AG10803 (cell line): ENCODE measurements around the gene TFB2M.

Experiments
- DNase-seq: peaks from one replicate; pipeline ENCODE4 v3.0.0; 2010; ENCODE audit warnings: low read depth
- H3K4me3 ChIP-seq: 2 replicates; pipeline ENCODE4 v1.5.1; 2011; ENCODE audit warnings: mild to moderate bottlenecking, low read length, control low read depth
- TF ChIP-seq, protein P1 (sequence below): conservative IDR thresholded peaks from 2 replicates; pipeline ENCODE4 v1.5.1; 2011; ENCODE audit warnings: mild to moderate bottlenecking, low read length, control low read depth, inconsistent platforms

Gene TFB2M

DNA sequence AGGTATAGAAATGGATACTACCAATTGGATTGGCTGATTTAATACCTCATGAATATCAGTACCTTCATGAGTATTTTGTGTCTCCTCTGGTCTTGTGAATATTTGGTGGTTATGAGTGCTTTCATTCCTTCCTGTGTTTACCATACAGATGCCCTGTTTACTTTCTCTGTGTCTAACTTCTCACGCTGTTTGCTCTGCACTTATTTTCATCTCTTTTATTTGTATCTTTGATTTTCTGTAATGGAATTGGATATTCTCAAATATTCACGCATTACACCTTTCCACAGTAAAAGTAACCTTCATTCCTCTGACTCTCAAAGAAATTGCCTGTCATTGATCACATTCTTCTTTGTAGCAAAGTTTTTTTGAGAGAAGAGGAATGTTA is 17.0 kb upstream of the TFB2M start:
- no peak for DNase-seq
- TF ChIP-seq, protein P1, sequence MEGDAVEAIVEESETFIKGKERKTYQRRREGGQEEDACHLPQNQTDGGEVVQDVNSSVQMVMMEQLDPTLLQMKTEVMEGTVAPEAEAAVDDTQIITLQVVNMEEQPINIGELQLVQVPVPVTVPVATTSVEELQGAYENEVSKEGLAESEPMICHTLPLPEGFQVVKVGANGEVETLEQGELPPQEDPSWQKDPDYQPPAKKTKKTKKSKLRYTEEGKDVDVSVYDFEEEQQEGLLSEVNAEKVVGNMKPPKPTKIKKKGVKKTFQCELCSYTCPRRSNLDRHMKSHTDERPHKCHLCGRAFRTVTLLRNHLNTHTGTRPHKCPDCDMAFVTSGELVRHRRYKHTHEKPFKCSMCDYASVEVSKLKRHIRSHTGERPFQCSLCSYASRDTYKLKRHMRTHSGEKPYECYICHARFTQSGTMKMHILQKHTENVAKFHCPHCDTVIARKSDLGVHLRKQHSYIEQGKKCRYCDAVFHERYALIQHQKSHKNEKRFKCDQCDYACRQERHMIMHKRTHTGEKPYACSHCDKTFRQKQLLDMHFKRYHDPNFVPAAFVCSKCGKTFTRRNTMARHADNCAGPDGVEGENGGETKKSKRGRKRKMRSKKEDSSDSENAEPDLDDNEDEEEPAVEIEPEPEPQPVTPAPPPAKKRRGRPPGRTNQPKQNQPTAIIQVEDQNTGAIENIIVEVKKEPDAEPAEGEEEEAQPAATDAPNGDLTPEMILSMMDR, result no peak
- H3K4me3 ChIP-seq, result no peak overlapping the region

DNA sequence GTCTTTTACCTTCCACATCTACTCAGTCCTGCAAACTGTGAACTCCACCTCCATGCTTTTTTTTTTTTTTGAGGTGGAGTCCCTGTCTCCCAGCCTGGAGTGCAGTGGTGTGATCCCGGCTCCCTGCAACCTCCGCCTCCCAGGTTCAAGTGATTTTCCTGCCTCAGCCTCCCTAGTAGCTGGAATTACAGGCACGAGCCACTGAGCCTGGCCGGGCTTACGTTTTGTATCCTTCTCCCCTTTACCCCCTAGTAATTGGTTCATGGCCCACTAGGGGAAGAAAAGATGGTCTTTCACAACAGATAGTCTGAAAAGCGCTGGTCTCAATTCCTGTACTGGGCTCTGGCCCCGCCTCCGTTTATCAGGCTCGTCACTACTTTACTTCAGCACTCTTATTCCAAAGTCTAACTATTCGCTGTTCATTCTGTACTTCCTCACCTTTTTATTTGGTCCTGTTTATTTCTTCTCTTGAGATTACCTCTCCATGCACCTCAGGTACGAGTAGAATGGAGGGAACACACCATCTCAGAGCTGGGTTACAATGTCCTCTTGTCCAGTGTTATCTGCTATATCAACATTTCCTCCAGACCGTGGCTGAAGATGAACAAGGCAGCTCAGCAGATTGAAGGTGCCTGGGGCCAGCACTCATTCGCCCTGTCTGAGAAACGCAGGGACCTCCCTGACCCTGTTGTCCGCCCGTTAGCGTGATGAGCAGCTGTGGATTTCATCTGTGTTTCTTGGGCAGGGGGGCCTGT is 16.4 kb upstream of the TFB2M start:
- no peak overlapping the region for H3K4me3 ChIP-seq
- no peak for DNase-seq
- TF ChIP-seq, protein P1, result no peak

DNA sequence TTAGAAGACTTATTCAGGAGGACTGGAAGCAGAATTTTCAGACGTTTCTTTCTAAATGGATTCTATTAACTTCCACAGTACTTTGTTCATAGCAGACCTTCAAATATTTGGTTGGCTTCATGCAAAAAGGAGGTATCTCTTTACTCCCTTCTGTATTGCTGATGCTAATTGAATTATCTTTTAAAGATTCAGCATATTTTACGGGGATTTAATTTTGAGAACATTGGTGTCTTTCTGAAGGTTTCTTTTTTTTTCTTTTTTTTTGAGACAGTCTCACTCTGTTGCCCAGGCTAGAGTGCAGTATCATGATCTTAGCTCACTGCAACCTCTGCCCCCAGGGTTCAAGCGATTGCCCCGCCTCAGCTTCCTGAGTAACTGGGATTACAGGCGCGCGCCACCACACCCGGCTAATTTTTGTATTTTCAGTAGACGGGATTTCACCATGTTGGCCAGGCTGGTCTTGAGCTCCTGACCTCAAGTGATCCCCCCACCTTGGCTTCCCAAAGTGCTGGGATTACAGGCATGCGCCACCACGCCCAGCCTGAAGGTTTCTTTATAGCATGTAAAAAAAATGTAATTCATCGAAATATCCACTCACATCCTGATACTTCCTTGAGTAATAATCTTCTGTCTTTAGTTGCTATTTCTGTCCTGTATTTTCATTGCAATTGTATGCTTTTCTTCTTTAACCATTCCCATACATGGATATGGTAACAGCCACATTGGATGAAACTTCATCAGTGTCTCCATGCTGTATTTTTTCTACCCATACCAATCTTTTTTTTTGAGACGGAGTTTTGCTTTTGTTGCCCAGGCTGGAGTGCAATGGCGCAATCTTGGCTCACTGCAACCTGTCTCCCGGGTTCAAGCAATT is 14.7 kb upstream of the TFB2M start:
- no peak overlapping the region for H3K4me3 ChIP-seq
- no peak for DNase-seq
- TF ChIP-seq, protein P1, result no peak

DNA sequence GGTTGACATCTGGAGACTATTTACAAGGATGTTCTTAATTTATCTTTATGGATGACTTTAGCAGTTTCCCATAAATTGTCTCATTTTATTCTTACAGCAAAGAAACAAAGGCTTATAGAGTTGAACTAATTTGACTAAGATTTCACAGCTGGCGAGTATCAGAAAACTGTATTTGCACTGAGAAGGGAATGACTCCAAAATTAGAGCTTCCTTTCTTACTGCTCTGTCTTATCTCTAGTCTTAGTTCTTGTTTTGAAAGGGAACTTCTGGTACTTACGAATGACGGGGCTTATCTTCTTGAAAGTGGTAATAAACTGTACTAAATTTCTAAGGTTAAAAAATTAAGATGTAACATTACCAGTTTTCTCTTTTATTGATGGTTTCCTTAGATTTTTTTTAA is 13.8 kb upstream of the TFB2M start:
- H3K4me3 ChIP-seq, result no peak overlapping the region
- DNase-seq, result peak; percentile 53
- TF ChIP-seq, protein P1, result no peak

DNA sequence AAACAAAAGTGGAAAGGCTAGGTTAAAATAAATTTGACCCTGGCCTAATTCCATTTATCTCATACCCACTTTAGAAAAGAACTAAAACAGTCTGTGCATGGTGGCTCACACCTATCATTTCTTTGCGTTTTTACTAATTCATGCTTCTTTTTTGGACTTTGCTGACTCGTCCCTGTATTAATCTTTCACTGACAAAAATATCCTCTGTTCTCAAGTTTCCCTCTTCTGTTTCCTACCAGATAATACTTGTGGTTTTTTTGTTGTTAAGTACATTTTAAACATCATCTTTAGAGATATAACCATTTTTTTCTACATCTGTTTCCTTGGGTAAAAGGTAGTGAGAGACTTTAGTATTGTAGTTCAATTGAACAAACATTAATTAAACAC is 11.7 kb upstream of the TFB2M start:
- no peak overlapping the region for H3K4me3 ChIP-seq
- DNase-seq, result peak; percentile 31
- TF ChIP-seq, protein P1, result no peak

DNA sequence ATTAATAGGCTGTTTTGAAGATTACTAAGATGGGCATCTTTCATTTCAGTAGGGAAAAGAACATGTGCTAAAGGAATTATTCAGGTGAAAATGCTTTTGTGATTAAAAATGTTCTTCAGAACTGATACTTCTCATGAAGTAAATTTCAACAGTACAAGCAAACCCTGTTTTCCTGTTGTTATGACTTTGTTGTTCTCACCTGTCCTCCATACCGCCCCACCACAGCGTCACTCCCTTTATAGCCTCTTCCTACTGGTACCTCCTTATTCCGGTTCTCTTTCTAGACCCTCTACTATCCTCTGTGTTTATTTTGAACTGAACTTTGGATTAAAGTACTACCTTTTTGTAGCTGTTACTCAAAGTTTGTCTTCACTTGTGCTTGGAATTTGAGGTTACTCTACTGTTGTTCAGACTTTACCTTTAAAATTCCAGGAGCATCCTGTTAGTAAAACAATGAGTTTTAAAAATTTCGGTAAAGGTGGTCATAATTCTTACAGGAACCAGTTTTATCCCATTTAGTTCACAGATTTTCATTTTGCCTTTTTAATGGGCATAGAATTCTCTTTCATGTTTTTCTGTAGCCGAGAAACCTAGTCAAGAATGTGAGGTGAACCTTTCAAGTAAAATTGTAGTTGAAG is 11.1 kb upstream of the TFB2M start:
- TF ChIP-seq, protein P1, result no peak
- no peak for DNase-seq
- H3K4me3 ChIP-seq, result no peak overlapping the region
